Dedifferentiated amniotic fluid mesenchymal stem cell (primary cell): ENCODE measurements around the gene CKS1B.
A peak's percentile ranks its signal among the peaks of the same experiment; 100 is the strongest.

Source experiments
- DNase-seq: peaks from one replicate; pipeline ENCODE4 v3.0.0-alpha.2; 2016; ENCODE audit errors: extremely low spot score

Gene CKS1B

GRCh38 chr1:154945962-154946850 lies 28.3 kb upstream of the CKS1B start:
- no peak for DNase-seq

GRCh38 chr1:154948079-154948478 lies 26.4 kb upstream of the CKS1B start:
- no peak for DNase-seq

- DNase-seq: no peak
Observed at GRCh38 chr1:154951901-154952657, 22.4 kb upstream of the CKS1B start.

DNA sequence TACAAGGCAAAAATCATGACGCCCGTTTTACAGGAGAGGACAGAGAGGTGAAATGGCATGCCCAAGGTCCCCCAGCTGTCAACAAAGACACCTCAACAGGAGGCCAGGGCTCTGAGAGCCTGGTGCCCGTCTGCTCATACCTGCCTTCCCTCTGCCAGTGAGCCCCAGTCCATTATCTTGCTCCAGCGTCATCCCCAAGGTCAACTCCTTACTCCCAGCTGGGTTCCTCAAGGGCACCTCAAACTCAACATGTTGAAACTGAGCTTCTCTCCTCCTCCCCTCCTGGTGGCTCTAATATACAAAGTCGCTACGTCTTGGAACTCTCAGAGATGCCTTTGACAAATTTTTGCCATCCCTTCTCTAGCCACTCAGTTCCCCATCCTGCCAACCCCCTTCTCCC lies 21.8 kb upstream of the CKS1B start:
- DNase-seq: no peak

DNA sequence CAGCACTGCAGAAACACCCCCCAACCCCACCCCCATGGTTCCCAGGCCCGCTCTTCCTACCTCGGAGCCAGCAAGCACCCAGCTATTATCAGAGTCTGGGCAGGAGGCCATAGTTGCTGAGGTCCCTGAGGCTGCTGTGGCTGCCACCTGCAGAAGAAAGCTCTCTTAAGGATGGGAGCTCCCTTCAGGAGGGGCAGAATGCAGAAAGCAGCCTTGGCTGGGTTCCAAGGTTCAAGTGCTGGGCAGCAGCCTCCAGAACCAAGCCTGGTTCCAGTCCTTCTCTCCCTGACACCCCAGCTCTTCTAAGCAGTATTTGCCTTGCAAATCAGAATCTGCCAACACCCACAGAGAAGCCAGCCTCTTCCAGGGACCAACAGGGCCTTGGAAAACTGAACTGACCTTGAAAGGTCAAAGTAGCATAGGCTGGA lies 20.9 kb upstream of the CKS1B start:
- no peak for DNase-seq

DNA sequence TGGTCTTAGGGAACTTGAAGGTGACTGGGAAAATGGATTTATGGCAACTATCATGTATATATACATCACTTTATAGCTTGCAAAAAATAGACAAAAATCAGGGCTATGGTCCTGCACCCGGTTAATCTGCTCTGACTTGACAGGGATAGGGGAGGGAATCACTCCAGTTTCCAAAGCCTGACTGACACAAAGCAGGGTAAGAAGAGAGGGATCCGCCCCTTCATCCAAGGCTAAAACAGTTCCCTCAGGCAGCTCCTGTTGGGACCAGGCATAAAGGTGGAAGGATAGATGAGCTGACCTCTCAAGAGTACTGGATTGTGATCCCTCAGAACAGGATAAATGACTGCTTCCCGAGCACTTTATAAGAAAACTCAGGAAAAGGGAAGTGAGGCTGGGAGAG lies 19.9 kb upstream of the CKS1B start:
- no peak for DNase-seq

GRCh38 chr1:154955039-154955717 lies 19.3 kb upstream of the CKS1B start:
- peak; percentile 58 for DNase-seq

- peak; percentile 92 for DNase-seq
Observed at GRCh38 chr1:154955718-154956543, 18.6 kb upstream of the CKS1B start, which contains the start of gene PBXIP1. TSS of gene PBXIP1 (minus strand) at chr1:154956099. CDS start at chr1:154953721, 2,378 bp downstream.

- no peak for DNase-seq
Observed at GRCh38 chr1:154956544-154956941, 17.9 kb upstream of the CKS1B start.

DNA sequence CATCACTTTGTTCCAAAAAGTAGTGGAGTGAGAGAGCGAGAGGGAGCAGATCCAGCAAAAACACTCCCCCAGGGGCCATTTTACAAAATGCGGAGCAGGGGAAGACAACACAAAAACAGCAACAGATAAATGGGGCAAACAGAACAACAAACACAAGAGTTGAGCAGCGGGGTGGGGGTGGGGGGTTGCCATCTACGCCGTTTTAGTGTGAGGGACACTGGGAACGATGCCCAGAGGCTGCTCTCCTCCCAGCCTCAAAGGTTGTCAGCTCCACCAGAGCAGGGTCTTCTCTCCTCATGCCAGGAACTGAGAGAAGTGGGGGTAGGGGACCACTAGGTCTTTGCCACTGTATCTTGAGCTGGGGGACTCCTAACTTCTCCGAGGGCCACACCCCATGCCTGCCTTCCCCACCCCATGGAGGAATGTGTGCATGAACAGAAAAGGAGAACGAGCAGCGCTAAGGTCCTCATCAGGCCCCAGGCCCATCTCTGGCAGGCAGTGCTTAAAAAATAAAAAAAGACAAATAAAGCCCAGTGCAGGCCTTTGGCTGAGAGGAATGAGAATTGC lies 17.3 kb upstream of the CKS1B start:
- DNase-seq: no peak

DNA sequence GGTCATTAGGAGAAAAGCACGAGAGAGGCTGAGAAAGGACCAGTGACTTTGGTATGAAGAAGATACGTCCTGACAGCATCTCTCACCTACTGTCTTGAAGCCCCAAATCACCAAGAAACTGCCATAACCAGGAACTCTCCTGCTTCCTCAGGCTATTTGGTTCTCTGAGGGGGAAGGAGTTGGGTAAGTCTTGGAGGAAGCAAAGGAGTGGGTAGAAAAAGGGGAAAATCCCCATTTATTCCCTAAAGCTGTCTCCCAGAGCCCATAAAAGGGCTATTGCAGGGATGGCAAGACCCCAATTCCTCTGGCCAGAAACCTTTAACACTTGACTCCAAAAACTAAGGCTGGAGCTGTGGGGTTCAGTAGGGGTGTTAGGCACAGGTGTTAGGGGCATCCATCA lies 16.4 kb upstream of the CKS1B start:
- no peak for DNase-seq

- no peak for DNase-seq
Observed at GRCh38 chr1:154958681-154959425, 15.6 kb upstream of the CKS1B start.

- no peak for DNase-seq
Observed at GRCh38 chr1:154959426-154959780, 15.1 kb upstream of the CKS1B start.

- DNase-seq: no peak
Observed at GRCh38 chr1:154960446-154961136, 13.9 kb upstream of the CKS1B start.

DNA sequence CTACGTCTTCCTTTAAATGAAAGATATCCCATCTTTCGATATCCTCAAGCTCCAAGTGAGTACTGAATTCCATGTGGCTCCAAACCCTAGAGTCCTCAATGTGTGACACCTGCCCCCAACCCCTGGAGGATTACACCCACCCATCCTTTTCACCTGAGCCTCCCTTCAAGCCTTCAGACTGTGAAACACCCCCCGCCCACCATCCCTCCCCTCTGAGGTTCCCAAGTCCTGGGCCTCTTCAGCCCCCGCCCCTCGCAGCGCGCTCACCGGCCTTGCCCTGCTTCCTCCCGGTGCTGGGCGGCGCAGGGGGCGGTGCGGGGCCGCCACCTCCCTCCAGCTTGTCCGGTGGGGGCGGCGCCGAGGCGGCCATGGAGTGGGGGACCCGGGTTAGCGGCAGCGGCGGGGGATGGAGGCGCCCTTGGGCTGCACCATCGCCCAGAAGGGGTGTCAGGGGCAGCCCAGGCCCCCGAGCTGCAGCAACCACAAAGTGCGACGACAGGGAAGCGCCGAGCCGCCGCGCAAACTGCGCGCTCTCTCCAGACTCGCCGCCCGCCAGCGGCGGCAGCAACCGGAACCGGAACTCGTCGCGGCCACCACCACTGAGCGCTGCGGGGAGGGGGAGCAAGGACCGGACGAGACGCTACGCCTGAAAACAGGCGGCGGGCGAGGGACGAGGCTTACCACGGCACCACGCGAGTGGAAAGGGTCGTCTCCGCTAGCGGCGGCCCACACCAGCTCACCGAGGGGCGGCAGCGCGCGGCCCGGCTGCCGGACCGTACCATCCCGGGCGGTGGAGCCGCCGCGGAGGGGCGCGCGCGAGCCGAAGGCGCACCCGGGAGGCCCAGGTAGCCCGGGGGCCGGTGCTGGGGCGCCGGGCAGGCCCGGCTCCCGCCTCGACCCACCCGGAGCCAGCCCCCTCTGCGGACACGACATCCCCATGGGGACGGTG lies 13.0 kb upstream of the CKS1B start, which contains the start of gene PYGO2:
TSS of gene PYGO2 (minus strand) at position 576 of the 949 bp plus-strand sequence. CDS start at position 370, 206 bp downstream.
- peak; percentile 55 for DNase-seq

DNA sequence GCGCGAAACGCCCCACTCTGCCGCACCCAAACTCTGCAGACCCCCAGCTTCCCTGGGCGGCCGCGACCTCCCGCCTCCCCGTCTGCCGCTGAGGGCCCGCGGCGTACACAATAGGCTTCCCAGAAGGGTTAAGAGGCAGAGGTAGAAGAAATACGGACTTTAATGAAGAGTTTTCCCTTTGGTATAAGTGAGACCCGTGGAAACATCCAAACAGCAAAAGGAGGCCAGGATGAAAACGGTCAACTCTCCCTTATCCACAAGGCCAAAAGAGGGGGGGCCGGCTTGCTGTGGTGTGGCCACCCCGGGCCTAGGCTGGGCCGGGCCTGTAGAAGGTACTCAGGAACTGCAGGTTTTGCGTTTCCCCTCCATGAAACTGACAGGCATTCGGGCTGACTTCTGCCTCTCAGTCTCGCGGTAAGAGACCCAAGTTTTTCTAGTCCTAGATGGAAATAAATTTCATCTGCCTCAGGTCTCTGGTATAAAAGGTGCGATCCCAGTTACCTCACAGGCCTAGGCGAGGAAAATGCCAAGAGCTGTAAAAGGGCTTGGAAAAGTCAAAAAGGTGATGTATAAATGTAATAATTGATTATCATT lies 12.2 kb upstream of the CKS1B start:
- DNase-seq: no peak

DNA sequence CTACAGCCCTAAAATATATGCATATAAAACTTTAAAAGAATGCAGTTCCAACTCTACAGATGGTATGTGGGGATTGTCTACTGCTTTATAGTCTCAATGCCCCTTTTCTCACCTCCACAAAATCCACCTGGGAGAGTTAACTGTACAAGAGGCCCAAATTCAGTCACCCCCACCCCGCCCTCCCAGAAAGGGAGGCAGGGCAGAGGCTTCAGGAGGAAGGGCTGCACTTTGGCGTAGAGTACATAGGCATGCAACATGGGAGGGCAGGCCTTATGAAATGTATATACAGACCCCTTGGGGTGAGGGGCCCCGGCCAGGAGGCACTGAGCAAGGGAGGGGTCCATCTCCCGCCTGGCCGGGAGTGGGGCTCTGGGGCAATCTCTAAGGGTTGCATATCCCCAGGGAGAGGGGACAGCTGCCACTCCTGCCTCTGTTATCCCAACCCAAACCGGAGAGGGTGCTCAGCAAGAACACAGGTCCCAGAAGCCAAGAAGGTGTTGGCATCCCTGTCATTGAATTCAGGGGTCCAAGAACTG lies 11.6 kb upstream of the CKS1B start:
- DNase-seq: no peak

DNA sequence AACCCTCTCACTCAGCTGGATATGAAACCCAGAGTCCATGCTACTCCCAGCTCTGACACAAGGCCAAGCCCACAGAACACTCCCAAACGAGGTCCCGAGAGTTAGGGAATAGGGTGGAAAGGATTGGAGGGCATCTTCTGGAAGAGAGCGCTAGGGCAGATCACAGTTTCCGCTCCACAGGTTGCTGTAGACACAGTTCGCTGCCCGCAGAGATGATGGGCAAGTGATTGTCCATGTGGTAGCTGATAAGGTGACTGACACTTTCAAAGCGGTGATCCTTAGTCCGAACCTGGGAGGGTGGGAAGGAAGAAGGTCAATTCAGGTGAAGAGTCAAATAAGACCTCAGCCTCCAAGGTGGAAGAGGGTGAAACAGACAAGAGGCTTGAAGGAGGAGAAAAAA lies 10.8 kb upstream of the CKS1B start:
- no peak for DNase-seq
